Thyroid gland (tissue), 4 donors: ENCODE results near the gene CAPRIN2. TPM values are rescaled to one million over a fixed set of nuclear protein-coding genes. Genes with fewer than 3 reads are reported as not detected.

Experiments used
- DNase-seq, 2 donors: peaks; one replicate each; pipeline ENCODE4 v3.0.0-alpha.2; 2019
- H3K27ac ChIP-seq, 3 donors: fragments of 200-600 bp; sonication (generic); 1 replicate in 2 of 3; 2 replicates in 1 of 3; pipeline ENCODE4 v1.5.1; 2016 to 2019; ENCODE audit warnings: mild to moderate bottlenecking in 1 of 3, moderate library complexity in 1 of 3
- H3K27me3 ChIP-seq: fragments of 200-600 bp; sonication (generic); one replicate; pipeline ENCODE4 v1.5.1; 2019
- H3K36me3 ChIP-seq, 2 donors: fragments of 200-600 bp; sonication (generic); one replicate each; pipeline ENCODE4 v1.5.1; 2016 to 2019
- H3K4me1 ChIP-seq, 2 donors: fragments of 200-600 bp; sonication (generic); one replicate each; pipeline ENCODE4 v1.5.1; 2017 to 2019
- H3K4me3 ChIP-seq, 3 donors: fragments of 200-600 bp; sonication (generic); replicated peaks in 1 of 3; 1 replicate in 2 of 3; 2 replicates in 1 of 3; pipeline ENCODE4 v1.5.1; 2016; ENCODE audit warnings: mild to moderate bottlenecking in 1 of 3
- H3K9me3 ChIP-seq: fragments of 200-600 bp; sonication (generic); one replicate; pipeline ENCODE4 v1.5.1; 2017
- POLR2A ChIP-seq, 2 donors: fragments of 450-650 bp; IDR thresholded peaks; one replicate each; pipeline ENCODE4 v1.6.1; 2017; ENCODE audit warnings: antibody characterized with exemption in 2 of 2, mild to moderate bottlenecking in 2 of 2, moderate library complexity in 1 of 2
- WGBS, 2 donors: methylation state at CpG; one replicate each; pipeline ENCODE4 v1.1.5; 2017; 5-methylcytosine and 5-hydroxymethylcytosine counted together
- intact Hi-C: fragments of 100-400 bp; cut with DNase I; formaldehyde crosslinking; loops from one replicate; pipeline ENCODE4 v1.15.1; 2023
- total RNA-seq, 4 donors: library from RNA; depleted of rRNA; stranded (reverse); fragments of >200 nt; gene quantifications; one replicate each; pipeline ENCODE4 v1.2.3, GENCODE V29; 2016
- TF ChIP-seq, protein P1 (sequence below), 6 experiments: fragments of 200-600 bp in 3 of 6; fragments of 450-650 bp in 3 of 6; sonication (generic) in 3 of 6; IDR thresholded peaks; one replicate each; pipeline ENCODE4 v1.5.1; 2016 to 2019; ENCODE audit warnings: antibody characterized with exemption in 6 of 6, mild to moderate bottlenecking in 2 of 6, inconsistent platforms in 1 of 6, moderate library complexity in 1 of 6

CAPRIN2 gene
- total RNA-seq, 4 donors from 2014 or later, result 32.3 to 96.3 (median 43.8) TPM

GRCh38 chr12:30782316-30783173 lies 27.8 kb upstream of the CAPRIN2 start:
- H3K9me3 ChIP-seq, result no peaks in the 10 kb centered on the region
- no peaks in the 10 kb centered on the region for H3K27me3 ChIP-seq
- TF ChIP-seq, protein P1, sequence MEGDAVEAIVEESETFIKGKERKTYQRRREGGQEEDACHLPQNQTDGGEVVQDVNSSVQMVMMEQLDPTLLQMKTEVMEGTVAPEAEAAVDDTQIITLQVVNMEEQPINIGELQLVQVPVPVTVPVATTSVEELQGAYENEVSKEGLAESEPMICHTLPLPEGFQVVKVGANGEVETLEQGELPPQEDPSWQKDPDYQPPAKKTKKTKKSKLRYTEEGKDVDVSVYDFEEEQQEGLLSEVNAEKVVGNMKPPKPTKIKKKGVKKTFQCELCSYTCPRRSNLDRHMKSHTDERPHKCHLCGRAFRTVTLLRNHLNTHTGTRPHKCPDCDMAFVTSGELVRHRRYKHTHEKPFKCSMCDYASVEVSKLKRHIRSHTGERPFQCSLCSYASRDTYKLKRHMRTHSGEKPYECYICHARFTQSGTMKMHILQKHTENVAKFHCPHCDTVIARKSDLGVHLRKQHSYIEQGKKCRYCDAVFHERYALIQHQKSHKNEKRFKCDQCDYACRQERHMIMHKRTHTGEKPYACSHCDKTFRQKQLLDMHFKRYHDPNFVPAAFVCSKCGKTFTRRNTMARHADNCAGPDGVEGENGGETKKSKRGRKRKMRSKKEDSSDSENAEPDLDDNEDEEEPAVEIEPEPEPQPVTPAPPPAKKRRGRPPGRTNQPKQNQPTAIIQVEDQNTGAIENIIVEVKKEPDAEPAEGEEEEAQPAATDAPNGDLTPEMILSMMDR (IDR thresholded peaks at IDR 0.05), result no peak
- TF ChIP-seq POLR2A (IDR thresholded peaks at IDR 0.05), result no peak
- no peaks in the 10 kb centered on the region for H3K36me3 ChIP-seq
- intact Hi-C loops, result no loop called here
- WGBS, 2 donors, result 81 to 91% methylated on average over 3 of the region's 3 CpGs
- H3K27ac ChIP-seq, result no peak overlapping the region
- H3K4me3 ChIP-seq, result no peak overlapping the region
- no peak for DNase-seq
- H3K4me1 ChIP-seq, result no peaks in the 10 kb centered on the region

DNA sequence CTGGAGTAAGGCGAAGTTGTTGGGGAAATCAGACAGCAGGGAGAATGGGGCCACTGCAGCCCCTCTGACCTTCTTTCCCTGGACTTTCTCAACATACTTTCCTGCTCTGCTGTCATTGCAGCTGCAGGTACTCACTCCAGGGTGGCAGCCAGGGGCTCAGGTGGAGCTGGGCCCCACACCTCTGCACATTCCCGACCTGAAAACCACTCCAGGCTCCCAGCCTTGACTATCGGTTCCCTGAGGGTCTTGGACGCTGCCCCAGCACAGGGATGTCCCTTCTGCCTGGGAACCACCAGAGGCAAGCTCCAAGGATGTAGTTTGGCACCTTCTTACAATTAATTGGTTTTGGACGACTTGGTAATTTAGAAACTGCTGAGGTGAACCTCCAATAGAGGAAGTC lies 24.8 kb upstream of the CAPRIN2 start:
- WGBS, 2 donors, result 86 to 87% methylated on average over 5 of the region's 5 CpGs
- no peak for DNase-seq
- TF ChIP-seq, protein P1 (IDR thresholded peaks at IDR 0.05), result no peak
- TF ChIP-seq POLR2A (IDR thresholded peaks at IDR 0.05), result no peak
- Histone ChIP-seq H3K4me1 (no peaks in the 10 kb centered on the region), H3K4me3 (no peak overlapping the region), H3K36me3 (no peaks in the 10 kb centered on the region), H3K27ac (no peak overlapping the region), H3K27me3 (no peaks in the 10 kb centered on the region), H3K9me3 (no peaks in the 10 kb centered on the region)
- intact Hi-C loops, result no loop called here

DNA sequence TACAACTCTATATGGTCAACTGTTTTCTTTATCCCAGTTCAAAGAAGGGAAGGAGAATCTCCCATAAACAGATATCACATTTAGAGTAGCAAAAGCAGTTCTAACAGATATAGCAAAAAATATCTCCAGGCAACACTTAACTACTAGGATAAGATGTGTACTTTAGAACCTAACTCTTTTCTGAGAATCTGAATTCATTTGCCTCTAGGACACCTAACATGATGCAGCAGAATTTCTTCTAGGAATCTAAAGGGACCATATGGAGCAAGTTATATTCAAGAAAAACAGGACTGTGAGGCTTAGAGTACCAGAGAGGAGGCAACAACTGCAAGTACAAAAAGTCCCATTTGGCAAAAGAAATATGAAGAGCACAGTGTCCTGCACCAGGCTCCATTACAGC lies 24.4 kb upstream of the CAPRIN2 start:
- Histone ChIP-seq H3K27me3 (no peaks in the 10 kb centered on the region), H3K4me3 (no peak overlapping the region), H3K4me1 (no peaks in the 10 kb centered on the region), H3K9me3 (no peaks in the 10 kb centered on the region), H3K36me3 (no peaks in the 10 kb centered on the region), H3K27ac (no peak overlapping the region)
- no peak for TF ChIP-seq POLR2A (IDR thresholded peaks at IDR 0.05)
- TF ChIP-seq, protein P1 (IDR thresholded peaks at IDR 0.05), result no peak
- DNase-seq, result no peak
- intact Hi-C loops, result no loop called here

DNA sequence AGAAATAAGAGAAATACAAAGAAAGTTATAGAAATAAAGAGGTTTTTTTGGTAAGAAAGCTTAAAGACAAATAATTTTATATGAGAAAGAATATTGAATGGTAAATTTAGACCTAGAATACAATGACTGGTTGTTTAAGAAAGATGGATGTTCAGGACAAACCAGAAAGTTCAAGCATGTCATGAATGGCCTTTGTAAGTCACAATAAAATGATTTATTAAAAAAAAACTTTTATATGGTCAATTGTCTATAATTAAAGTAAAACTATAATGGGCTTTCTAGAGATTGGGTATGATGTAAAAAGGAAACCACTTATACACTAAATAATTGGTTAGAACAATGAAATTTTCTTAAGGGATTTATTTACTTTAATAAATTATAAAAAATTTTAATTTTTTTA lies 19.8 kb upstream of the CAPRIN2 start:
- Histone ChIP-seq H3K36me3 (no peaks in the 10 kb centered on the region), H3K27me3 (no peaks in the 10 kb centered on the region), H3K4me1 (no peaks in the 10 kb centered on the region), H3K27ac (no peak overlapping the region), H3K4me3 (no peak overlapping the region), H3K9me3 (no peaks in the 10 kb centered on the region)
- intact Hi-C loops, result no loop called here
- TF ChIP-seq, protein P1 (IDR thresholded peaks at IDR 0.05), result no peak
- no peak for DNase-seq

DNA sequence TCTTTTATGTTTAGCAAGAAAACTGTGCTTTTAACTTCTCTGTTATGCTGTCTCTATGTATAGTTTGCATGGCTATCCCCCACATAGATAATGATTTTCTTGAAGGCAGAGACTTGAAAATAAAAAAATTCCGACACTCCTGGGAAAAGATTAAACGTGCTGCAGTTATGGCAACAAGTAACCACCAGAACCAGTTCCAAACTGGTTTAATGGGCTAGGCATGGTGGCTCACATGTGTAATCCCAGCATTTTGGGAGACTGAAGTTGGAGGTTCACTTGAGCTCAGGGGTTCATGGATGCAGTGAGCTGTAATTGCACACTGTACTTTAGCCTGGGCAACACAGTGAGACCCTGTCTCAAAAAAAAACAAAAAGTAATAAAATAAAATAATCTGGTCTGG lies 15.1 kb upstream of the CAPRIN2 start:
- no peaks in the 10 kb centered on the region for H3K27me3 ChIP-seq
- H3K9me3 ChIP-seq, result no peaks in the 10 kb centered on the region
- no peak for DNase-seq
- intact Hi-C loops, result no loop called here
- 79% methylated on average over 2 of the region's 2 CpGs for WGBS, 2 donors
- H3K4me3 ChIP-seq, result no peak overlapping the region
- H3K36me3 ChIP-seq, result no peaks in the 10 kb centered on the region
- TF ChIP-seq, protein P1 (IDR thresholded peaks at IDR 0.05), result no peak
- TF ChIP-seq POLR2A (IDR thresholded peaks at IDR 0.05), result no peak
- no peaks in the 10 kb centered on the region for H3K4me1 ChIP-seq
- H3K27ac ChIP-seq, result no peak overlapping the region
